RWPE1 (cell line): ENCODE measurements around the gene RAP2A.

Source experiments
- CTCF ChIA-PET: fragments of 350-600 bp; sonication (Branson Sonifier 250); formaldehyde crosslinking; extraction: SDS; loops from one replicate; lab custom pipeline; 2021; lab: Yijun Ruan, JAX
- POLR2A ChIA-PET: fragments of 400-600 bp; formaldehyde crosslinking; extraction: SDS; loops from one replicate; lab custom pipeline; 2020; ENCODE audit warnings: antibody characterized with exemption; ENCODE audit not compliant: low non-redundant PET; lab: Yijun Ruan, JAX
- DNase-seq: peaks from one replicate; pipeline ENCODE4 v3.0.0; 2012; ENCODE audit warnings: low spot score
- H3K27ac ChIP-seq: fragments of 450-650 bp; 2 replicates; pipeline ENCODE4 v1.5.1; 2017
- TF ChIP-seq, protein P1 (sequence below): fragments of 450-650 bp; conservative IDR thresholded peaks from 2 replicates; pipeline ENCODE4 v1.5.1; 2017; ENCODE audit warnings: low read depth, mild to moderate bottlenecking

The RAP2A gene

DNA sequence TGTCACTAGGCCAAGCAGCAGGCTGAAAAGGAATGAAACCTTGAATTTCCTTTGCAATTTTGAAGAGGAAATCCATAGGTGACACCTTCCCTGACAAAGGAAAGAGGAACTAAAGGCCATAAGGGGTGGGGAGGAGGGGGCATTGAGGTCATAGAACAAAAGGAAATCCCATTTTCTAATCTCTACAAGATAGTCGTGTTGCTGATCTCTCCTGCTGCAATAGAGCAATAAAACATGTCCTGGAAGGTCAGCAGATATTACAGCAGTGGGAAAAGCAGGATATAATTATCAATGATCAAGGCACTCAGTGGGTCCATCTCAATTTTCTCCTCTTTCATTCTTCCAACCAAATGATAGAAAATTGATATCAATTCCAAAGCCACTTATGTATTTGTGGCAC is 20.3 kb upstream of the RAP2A start:
- DNase-seq: no peak
- POLR2A ChIA-PET: no interaction called here
- TF ChIP-seq, protein P1, sequence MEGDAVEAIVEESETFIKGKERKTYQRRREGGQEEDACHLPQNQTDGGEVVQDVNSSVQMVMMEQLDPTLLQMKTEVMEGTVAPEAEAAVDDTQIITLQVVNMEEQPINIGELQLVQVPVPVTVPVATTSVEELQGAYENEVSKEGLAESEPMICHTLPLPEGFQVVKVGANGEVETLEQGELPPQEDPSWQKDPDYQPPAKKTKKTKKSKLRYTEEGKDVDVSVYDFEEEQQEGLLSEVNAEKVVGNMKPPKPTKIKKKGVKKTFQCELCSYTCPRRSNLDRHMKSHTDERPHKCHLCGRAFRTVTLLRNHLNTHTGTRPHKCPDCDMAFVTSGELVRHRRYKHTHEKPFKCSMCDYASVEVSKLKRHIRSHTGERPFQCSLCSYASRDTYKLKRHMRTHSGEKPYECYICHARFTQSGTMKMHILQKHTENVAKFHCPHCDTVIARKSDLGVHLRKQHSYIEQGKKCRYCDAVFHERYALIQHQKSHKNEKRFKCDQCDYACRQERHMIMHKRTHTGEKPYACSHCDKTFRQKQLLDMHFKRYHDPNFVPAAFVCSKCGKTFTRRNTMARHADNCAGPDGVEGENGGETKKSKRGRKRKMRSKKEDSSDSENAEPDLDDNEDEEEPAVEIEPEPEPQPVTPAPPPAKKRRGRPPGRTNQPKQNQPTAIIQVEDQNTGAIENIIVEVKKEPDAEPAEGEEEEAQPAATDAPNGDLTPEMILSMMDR: no peak
- H3K27ac ChIP-seq: no peak overlapping the region
- CTCF ChIA-PET: no interaction called here

DNA sequence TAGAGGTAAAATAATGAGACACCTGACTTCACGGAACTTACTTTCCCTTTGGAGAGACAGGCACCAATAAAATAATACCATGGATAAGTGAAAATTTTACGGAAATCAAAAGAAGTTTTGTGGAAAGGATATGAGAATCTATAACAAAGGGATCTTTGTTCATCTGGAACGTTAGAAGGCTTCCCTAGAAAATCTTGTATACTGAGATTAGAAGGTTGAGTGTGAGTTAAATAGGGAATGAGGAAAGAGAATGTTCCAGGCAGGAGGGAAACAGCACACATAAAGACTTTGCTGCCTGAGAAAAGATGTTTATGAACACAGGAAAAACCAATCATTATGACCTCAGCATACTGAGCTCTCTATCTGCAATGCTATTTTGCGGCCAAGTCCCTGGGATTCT is 19.6 kb upstream of the RAP2A start:
- CTCF ChIA-PET: no interaction called here
- no peak for DNase-seq
- H3K27ac ChIP-seq: no peak overlapping the region
- TF ChIP-seq, protein P1: no peak
- POLR2A ChIA-PET: no interaction called here

DNA sequence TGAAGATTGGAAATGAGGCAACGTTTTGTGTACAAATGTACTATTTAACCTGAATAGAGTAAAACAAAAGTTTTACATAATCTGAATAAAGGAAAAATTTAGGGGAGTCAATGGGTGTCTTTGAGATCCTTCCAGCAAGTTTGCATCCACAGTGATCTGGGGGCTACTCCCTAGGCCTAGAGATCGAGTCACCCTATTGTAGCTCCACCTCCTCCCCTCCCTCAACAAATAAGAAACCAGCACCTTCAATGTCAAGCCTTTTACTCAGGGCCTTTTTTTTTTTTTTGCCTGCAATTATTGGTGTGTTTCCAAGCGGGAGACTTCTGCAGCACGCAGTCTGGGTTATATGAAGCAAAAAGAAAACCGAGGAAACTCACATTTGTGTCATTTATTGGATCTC is 16.3 kb upstream of the RAP2A start:
- CTCF ChIA-PET: interaction anchor here (0.5 kb wide), 1 partner anchor 1503 kb away, joined by 3 read pairs; no protein-coding TSS in a partner anchor
- DNase-seq: no peak
- POLR2A ChIA-PET: no interaction called here
- TF ChIP-seq, protein P1: no peak
- no peak overlapping the region for H3K27ac ChIP-seq

DNA sequence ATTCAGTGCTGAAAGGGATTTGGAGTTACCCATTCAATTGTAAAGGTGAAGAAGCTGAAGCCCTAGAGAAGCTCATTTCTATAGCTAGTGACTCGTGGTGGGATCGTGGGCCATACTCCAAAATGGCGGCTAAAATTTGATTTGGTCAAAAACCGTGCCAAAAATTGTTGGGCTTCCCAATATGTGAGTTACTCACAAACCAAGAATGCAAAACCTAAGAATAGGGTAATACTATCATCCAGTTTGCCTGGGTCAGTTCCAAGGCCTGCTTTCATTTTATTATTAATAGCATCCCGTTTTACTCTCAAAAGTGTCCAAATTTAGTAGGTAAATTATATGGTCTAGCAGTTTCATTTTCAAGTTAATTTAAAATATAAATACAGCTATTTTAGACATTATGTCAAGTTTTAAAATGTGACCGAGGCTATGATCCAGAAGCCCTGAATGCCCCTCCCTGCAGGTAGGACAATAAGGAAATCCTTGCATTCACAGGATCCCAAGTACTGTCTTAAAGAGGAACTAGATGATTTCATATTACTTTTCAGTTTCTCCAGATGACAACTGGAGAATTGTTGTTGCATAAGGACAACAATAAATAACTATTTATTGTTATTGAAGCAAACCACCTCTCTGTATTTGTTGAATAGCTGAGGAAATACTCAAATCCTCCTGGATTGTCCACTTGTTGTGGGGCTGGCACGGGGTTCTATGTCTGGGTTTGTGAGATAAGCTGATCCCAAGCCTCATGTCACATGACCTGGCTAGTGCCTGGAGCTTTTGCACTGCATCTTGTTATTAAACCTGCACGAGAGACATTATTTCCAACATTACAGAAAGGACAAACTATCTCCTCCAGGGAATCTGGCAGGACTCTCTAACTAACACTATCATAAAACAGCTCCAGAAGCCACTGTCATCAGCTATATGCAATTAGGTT is 11.6 kb upstream of the RAP2A start:
- DNase-seq: no peak

DNA sequence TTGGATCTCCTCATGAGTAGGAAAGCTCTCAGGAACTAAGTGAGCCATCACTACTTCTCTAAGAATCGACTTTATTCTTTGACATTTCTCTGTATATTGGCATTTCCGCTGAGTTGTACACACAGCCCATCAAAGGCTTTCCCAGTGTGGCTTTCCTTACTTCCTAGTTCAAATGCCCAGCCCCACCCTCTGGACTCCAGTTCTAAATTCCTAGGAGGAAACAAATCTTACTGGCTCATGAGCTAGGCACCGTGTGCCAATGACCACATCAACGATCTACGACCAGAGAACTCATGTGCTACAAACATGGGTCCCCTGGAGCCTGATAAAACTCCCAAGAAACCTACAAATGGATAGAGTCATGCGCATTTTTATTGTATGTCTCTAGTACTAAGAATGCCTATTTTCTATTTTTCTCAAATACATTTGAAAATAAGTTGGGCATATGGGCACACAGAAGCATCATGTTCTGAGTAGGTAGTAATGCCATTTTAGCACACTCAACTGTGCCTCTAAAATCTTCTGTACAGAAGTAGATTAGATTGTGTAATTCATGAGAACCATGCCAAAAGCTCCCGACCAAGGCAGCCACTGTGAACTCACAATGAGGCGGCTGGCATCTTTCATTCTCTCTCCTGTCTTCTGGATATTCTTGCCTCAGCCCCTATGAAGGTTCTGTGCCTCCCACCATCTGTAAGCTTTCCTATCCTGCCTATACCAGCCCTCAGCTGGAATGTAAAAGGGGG is 10.5 kb upstream of the RAP2A start:
- TF ChIP-seq, protein P1: no peak
- CTCF ChIA-PET: no interaction called here
- POLR2A ChIA-PET: no interaction called here

More for the DNA sequence above, 11.6 kb upstream of the RAP2A start:
- ChIA-PET POLR2A (no interaction called here), CTCF (no interaction called here)
- TF ChIP-seq, protein P1: no peak
- H3K27ac ChIP-seq: no peak overlapping the region

DNA sequence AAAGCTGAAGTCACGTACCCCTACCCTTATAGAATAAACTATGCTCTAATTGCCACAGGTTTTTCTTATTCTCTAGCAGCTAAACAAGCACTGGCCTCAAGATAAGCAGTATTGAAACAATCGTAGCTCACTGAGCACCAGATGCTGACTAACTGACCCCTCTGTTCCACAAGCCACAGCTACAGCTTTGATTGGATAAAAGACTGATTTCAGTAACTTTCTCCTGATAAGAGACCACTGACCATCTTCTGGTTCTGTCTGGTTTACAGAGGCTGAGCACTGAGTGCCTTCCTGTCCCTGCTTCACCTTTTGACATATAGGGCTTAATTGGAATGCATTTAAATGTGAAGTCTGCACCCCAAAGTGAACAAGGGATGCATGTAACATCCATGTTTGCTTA is 8.4 kb upstream of the RAP2A start:
- no peak for DNase-seq
- CTCF ChIA-PET: no interaction called here
- POLR2A ChIA-PET: no interaction called here
- TF ChIP-seq, protein P1: no peak
- H3K27ac ChIP-seq: no peak overlapping the region

More for the DNA sequence above, 10.5 kb upstream of the RAP2A start:
- no peak overlapping the region for H3K27ac ChIP-seq
- DNase-seq: no peak
